GM18520 (cell line): ENCODE data around the gene ANGPTL8.

ENCODE experiments used
- ATAC-seq: cut with Tn5 transposase; IDR thresholded peaks from one replicate; pipeline ENCODE4 v1.9.1; 2021; ENCODE audit not compliant: unreplicated experiment

Gene ANGPTL8

DNA sequence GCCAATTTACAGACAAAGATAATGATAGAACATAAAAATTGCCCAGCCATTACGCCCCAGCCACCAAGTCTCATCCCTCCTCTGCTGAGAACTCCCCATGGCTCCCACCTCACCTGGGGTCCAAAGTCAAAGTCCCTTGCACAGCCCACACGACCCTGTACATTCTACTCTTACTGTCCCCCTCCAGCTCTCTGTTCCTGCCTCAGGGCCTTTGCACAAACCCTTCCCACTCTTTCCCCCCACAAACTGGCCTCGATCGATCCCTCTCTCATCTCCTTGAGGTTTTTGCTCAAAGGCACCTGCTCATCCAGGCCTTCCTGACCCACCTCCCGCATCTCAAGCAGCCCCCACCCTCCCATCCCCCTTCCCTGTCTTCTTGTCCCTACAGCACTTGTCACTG, 21.6 kb downstream of the ANGPTL8 start:
- ATAC-seq, result no peak

DNA sequence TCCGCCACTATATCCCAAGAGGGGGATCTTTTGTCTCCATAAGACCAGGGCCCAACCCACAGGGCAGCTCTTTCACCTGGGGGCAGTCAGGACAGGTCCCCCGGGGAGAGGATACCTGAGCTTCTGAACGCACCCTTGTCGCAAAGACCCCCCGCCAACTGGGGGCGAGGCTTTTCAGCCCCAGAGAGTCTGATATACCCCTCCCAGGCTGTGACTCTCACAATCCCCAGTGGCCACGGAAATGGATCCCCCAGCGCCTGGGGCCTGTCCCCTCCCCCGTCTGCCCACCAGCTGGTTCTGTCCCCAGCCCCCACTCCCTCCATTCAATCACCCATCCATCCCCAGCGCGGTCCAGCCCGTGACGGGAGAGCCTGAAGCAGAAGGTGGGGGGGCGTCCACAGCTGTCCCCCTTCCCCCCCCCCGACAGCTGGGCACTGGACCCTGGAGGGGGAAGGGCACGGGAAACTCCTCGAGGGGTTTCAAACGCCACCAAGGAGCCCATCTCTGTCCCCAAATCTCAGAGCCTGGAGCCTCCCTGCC, 22.1 kb downstream of the ANGPTL8 start:
- no peak for ATAC-seq

DNA sequence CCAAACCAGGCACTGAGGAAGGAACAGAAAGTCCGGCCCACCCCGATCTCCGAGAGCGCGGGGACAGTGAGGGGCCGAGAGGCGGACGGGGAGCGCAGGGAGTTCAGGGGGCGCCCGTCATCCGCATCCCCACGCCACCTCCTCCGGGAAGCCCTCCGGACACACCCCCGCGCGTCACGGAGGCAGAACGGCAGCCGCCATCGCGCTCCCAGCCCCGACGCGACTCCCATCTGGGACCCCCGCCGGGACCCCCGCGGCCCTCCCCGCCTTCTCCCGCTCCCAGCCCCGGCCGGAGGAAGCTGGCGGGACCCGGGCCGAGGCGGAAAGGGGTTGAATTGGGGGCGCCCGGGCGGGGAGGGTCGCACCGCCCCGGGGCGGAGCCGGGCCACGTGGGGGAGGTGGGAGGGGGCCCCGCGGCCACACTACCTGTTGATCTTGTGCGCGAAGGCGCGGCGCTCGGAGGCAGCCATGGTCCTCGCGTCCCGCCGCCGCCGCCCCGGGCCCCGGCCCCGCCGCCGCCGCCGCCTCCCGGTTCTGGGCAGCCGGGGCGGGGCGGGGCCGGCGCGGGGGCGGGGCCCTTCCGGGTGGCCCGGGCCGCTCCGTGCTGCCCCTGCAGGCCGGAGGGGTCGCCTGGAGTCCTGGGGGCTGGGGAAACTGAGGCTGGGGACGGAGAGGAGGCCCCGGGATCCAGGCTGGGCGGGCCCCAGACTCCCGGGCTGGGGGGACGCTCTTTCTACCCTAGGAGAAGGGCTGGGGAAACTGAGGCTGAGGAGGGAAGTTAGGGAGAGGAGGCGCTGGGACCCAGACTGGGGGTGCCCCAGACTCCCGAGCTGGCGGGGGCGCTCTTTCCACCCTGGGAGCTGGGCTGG, 22.8 kb downstream of the ANGPTL8 start, which contains the start of gene DOCK6:
Gene DOCK6, minus strand, starts transcription at position 554 of the 869 bp plus-strand sequence. Its CDS starts 84 bp downstream, at position 470.
- no peak for ATAC-seq

DNA sequence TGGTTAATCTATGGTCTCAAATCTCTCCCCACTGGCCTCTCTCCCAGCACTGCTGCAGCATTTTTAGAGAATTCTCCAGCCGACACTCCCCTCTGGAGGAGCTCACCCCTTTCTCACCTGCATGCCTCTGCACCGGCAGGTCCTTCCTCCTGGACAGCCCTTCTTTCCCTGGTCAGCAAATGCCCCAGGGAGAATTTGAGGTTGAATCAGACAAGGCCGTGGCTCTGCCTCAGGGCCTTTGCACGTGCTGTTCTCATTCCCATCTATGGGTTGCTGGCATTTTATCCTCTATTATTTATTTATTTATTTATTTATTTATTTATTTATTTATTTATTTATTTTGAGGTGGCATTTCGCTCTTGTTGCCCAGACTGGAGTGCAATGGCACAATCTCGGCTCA, 24.3 kb downstream of the ANGPTL8 start:
- ATAC-seq, result no peak

DNA sequence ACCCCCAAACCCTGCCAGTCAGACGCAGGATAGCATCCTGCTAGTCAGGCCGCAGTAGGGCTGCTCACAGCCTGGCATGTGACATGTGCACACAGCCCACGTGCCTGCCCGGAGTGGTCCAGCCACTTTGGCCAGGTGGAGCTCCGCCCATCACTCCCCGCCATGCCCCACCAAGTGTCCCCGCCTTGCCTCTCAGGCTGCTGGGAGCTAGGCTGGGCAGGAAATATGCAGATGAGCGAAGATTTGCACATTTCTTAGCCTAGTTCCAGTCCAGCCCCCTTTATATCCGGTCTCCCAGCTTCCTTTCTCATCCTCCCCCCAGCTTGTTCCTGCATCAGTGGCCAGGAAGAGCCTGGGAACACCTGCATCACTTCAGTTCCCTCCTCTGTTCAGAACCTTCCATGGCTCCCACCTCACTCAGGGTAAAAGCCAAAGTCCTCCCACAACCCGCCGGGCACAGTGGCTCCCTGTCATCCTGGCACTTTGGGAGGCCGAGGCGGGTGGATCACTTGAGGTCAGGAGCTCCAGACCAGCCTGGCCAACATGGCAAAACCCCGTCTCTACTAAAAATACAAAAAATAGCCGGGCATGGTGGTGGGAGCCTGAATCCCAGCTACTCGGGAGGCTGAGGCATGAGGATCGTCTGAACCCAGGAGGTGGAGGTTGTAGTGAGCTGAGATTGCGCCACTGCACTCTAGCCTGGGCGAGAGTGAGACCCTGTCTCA, 25.2 kb downstream of the ANGPTL8 start:
- no peak for ATAC-seq

DNA sequence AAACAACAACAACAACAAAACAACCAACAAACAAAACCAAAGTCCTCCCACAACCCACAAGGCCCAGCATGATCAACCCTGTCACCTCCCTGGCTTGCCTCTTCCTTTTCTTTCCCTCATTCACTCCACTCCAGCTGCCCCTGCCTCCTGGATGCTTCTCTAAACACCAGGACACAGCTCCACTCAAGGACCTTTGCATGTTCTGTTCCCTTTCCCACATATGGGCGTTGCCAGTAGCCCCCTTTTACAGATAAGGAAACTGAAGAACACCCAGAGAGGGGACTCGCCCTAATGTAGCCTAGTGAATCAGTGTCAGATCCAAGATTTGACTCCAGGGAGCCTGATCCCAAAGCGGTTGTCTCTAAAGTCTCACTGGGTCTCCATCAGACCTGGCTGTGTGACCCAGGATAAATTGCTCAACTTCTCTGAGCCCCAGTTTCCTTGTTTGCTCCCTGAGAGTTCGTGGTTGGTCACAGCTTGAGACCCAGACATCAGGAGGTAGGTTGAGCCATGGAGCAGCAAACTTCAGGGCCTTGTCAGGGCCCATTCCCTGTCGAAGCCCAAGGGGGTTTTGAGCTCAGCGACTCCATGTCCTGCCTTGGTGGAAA, 25.9 kb downstream of the ANGPTL8 start:
- ATAC-seq, result no peak

DNA sequence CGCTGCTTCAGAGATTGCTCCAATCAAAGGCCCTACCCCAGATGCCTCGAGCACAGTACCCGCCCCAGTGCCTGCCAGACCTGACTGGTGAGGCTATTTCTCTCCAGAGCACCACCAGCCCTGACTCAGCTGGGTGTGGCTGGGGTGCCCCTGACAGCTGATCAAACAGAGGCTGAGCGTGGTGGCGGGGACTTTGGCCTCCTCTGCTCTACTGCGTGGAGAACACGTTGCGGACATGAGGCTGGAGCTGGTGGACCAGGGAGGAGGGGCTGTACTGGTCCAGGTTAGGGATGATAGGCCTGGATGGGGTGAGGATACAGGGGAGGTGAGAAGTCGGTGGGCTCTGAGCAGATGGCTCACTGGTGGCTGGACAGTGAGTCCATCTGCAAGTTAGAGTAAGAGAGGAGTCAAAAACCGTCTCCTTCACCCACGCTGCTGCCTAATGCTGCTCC, 26.4 kb downstream of the ANGPTL8 start:
- no peak for ATAC-seq

DNA sequence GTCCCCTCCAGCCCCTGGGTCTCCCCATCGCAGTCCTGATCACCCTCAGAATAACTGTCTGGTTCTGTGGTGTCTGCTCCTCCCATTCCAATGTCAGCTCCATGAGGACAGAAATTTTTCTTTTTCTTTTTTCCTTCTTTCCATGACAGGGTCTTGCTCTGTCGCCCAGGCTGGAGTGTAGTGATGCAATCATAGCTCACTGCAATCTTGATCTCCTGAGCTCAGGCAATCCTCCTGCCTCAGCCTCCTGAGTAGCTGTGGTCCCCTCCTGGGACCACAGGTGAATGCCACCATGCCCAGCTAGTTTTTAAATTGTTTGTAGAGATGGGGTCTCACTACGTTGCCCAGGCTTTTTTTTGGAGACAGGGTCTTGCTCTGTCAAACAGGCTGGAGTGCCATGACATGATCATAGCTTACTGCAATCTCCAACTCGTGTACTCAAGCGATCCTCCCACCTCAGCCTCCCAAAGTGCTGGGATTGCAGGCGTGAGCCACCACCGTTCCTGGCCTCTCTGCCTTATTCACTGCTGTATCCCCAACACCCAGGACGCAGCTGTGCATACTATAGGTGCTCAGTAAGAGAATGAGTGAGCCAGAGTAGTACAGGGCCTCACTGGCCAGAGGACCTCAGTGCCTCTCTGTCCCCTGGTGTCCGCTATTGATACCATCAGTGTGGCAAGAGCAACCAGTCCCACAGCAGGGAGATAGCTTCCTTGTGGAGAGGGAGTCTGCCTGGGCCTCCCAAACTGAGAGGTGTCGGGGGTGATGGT, 28.1 kb downstream of the ANGPTL8 start:
- no peak for ATAC-seq

DNA sequence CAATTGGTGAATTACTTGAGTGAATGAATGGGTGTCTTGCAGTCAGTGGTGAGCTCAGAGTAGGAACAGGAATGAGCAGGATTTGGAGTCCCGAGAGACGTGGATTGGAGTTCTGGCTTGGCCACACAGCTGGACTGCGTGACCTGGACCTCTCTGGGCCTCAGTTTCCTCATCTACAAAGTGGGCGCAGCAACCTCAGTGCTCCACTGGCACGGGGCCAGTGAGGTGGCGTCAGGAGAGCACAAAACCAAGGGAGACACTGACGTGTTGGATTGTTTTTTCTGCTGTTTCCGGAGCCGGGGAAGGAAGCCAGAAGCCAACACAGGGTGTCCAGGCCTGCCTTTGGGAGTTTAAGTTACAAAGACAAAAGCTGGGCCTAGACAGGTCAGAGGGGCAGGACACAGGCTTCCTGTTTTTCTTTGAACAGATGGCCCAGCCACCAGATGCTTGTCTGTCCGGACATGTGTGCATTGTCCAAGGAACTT, 29.4 kb downstream of the ANGPTL8 start:
- ATAC-seq, result no peak

DNA sequence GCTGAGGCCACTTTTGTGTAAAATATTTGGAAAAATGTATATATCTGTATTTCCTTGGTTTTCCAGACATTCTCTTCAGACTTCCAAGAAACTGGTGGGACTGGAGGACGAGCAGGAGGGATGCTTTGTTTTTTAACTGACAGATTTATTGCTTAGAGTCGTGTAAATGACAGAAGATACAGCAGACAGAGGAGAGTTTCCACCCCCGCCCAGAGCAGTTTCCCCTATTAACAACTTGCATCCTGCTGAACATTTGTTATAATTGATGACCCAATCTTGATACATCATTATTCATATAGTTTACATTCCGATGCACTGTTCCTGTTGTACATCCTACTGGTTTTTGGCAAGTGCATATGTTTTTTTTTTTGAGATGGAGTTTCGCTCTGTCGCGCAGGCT, 30.0 kb downstream of the ANGPTL8 start:
- no peak for ATAC-seq

DNA sequence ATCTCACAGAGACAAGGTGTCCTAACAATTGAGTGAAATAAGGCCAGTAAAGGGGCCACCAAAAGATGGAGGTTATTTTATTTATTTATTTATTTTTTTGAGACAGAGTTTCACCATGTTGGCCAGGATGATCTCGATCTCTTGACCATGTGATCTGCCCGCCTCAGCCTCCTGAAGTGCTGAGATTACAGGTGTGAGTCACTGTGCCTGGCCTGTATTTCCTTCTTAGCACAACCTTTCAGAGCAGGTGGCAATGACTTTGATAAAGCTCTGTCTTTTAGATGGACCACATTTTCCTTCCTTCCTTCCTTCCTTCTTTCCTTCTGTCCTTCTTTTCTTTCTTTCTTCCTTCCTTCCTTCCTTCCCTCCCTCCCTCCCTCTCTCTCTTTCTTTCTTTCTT, 33.9 kb downstream of the ANGPTL8 start:
- ATAC-seq, result no peak

DNA sequence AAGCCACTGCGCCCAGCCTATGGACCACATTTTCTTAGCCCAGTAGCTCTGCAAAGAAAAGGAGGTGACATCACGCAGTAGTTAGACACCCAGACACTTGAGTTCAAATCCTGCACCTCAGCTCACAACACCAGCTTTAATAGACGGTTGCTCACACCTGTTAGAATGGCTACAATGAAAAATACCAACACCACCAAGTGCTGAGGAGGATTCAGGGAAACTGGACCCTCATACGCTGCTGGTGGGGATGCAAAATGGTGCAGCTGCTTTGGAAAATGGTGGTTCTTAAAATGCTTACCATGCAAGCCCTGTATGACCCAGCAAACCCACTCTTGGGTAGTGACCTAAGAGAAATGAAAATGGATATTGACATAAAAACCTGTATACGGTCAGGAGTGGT, 34.6 kb downstream of the ANGPTL8 start:
- no peak for ATAC-seq

DNA sequence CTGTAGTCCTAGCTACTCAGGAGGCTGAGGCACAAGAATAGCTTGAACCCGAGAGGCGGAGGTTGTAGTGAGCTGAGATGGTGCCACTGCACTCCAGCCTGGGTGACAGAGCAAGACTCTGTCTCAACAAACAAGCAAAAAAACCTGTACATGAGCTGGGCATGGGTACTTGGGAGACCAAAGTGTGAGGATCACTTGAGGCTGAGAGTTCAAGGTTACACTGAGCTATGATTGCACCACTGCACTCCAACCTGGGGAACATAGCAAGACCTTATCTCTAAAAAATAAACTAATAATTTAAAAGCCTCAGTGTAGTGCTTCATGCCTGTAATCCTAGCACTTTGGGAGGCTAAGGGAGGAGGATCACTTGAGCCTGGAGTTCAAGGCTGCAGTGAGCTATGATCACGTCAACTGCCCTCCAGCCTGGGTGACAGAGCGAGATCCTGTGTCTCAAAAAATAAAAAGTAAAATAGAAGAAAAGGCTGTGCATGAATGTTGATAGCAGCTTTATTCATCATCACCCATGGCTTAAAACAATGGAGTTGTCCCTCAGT, 35.2 kb downstream of the ANGPTL8 start:
- ATAC-seq, result no peak

DNA sequence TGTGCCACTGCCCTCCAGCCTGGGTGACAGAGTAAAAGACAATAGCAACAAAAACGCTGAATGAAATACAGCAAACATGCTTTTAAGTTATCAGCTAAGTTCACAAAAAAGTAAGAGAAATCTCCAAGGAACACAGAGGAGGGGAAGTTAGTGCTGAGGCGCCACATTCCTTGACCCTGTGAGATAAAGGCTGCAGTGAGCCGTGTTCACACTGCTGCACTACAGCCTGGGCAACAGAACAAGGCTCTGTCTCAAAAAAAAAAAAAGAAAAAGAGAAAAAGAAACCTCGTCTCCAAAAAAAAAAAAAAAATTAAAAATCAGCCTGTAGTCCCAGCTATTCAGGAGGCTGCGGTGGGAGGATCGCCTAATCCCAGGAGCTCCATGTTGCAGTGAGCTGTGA, 39.3 kb downstream of the ANGPTL8 start:
- no peak for ATAC-seq

DNA sequence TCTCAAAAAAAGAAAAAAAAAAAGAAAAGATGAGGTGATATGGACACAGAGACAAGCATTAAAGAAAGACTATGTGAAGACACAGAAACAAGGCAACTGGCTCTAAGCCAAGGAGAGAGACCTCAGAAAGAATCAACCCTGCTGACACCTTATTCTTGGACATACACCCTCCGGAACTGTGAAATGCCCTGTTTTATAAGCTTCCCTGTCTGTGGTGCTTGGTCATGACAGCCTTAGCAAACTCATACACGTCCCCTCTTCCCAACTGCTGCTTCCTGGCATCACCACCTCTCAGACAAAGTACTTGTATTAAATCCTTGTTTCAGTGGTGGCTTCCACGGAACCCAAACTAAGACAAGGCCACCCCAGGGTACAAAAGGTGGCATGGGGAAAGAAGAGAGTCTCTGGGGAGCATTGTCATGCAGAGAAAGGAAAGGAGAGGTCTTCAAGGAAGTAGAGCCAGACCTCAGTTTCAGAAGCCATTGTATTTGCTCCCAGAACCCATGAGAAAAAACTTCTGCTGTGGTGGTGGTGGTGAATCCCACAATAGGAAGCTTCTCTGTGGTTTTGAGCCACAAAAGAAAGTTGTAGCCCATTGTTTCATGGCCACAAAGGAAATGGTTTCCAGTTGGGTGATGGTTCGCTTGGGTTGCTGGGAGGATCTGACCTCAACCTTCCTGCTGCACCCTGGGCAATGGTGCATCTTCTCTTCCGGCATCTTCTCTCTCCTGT, 40.3 kb downstream of the ANGPTL8 start:
- no peak for ATAC-seq

DNA sequence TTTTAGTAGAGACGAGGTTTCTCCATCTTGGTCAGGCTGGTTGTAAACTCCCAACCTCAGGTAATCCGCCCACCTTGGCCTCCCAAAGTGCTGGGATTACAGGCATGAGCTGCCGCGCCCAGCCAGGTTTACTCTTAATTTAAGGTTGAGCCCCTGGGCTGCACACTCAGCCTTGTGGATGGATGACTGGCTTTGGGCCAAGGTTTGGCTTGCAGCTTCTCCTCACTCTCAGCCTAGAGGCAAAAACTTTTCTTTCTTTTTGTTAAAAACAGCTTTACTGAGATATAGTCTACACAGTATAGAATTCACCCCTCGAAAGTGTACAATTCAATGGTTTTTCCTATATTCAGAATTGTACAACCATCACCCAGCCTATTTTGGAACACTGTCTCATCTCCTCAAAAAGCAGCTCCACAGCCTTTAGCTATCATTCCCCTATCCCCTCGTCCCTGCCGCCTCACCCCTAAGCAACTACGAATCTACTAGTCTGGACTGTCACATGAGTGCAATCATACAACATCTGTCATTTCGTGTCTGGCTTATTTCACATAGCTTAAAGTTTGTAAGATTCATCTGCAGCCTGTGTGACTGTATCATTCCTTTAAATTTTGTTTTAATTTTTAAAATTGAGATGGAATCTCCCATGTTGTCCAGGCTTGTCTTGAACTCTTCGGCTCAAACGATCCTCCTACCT, 42.1 kb downstream of the ANGPTL8 start:
- ATAC-seq, result no peak

DNA sequence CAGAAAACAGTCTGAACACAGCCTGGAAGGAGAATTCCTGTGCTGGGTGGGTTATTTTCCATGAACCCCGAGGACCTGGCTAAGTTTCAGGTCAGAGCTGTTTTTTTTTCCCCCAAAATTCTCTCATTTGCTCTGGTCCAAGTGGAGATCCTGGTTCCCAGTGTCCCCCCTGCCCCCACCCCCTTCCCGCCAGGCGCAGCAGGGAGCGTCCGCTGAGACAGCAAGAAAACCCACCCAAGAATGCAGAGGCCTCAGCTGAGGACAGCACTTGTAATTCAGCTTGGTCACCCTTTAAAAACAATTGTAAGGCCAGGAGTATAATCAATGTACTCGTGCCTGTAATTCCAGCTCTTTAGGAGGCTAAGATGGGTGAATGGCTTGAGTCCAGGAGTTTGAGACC, 45.1 kb downstream of the ANGPTL8 start:
- no peak for ATAC-seq

DNA sequence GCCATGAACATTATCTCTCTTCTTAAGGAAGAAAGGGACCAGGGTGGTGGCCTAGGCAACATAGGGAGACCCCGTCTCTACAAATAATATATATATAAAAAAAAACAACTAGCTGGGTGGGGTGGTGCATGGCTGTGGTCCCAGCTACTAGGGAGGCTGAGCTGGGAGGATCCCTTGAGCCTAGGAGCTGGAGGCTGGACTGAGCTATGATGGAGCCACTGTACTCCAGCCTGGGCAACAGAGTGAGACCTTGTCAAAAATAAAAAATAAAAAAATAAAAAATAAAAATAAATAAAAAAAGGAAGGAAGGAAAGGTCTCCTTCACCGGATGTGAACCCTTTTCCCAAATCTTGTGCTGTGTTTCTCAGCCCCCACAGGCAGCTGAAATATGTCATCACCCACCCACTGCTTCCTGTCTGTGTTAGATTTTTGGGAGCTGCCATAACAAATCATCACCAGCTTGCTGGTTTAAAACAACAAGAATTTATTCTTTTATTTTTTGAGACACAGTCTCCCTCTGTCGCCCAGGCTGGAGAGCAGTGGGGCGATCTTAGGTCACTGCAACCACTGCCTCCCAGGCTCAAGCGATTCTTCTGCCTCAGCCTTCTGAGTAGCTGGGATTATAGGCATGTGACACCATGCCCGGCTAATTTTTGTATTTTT, 47.0 kb downstream of the ANGPTL8 start:
- ATAC-seq, result no peak
